Transverse colon (tissue), 4 donors: ENCODE measurements around the gene TLR9. TPM values are rescaled to one million over a fixed set of nuclear protein-coding genes. Genes with fewer than 3 reads are reported as not detected.

Source experiments
- DNase-seq: peaks from one replicate; pipeline ENCODE4 v3.0.0-alpha.2; 2019
- H3K27ac ChIP-seq, 4 donors: fragments of 200-600 bp; sonication (generic); 2 replicates each; pipeline ENCODE4 v1.5.1; 2016 to 2018; ENCODE audit warnings: inconsistent platforms in 4 of 4
- H3K27me3 ChIP-seq: fragments of 200-600 bp; sonication (generic); 2 replicates; pipeline ENCODE4 v1.5.1; 2017; ENCODE audit warnings: inconsistent platforms
- H3K36me3 ChIP-seq, 4 donors: fragments of 200-600 bp; sonication (generic); 2 replicates each; pipeline ENCODE4 v1.5.1; 2017 to 2019; ENCODE audit warnings: inconsistent platforms in 4 of 4
- H3K4me1 ChIP-seq, 4 donors: fragments of 200-600 bp; sonication (generic); 2 replicates each; pipeline ENCODE4 v1.5.1; 2017 to 2020; ENCODE audit warnings: inconsistent platforms in 4 of 4
- H3K4me3 ChIP-seq, 4 donors: fragments of 200-600 bp; sonication (generic); 1 replicate in 1 of 4; 2 replicates in 3 of 4; pipeline versions ENCODE4 v1.5.1 to v1.6.1; 2017 to 2019; ENCODE audit warnings: inconsistent platforms in 4 of 4
- H3K9me3 ChIP-seq, 2 donors: fragments of 200-600 bp; sonication (generic); 2 replicates each; pipeline ENCODE4 v1.5.1; 2017 to 2019; ENCODE audit warnings: inconsistent platforms in 2 of 2
- CTCF ChIP-seq, 5 experiments: fragments of 200-600 bp in 3 of 5; fragments of 450-650 bp in 2 of 5; sonication (generic) in 3 of 5; IDR thresholded peaks; 1 replicate in 2 of 5; 2 replicates in 3 of 5; pipeline ENCODE4 v1.5.1; 2016 to 2017; ENCODE audit warnings: antibody characterized with exemption in 5 of 5, inconsistent platforms in 3 of 5, mild to moderate bottlenecking in 2 of 5, moderate library complexity in 1 of 5
- EP300 ChIP-seq: sonication (generic); formaldehyde crosslinking; IDR thresholded peaks from one replicate; pipeline ENCODE4 v1.6.1; 2017; ENCODE audit warnings: antibody characterized with exemption, low read depth
- POLR2A ChIP-seq: fragments of 450-650 bp; IDR thresholded peaks from one replicate; pipeline ENCODE4 v1.6.1; 2016; ENCODE audit warnings: antibody characterized with exemption, mild to moderate bottlenecking, moderate library complexity
- POLR2AphosphoS5 ChIP-seq, 3 donors: sonication (generic); formaldehyde crosslinking; IDR thresholded peaks; one replicate each; pipeline ENCODE4 v1.6.1; 2016; ENCODE audit warnings: antibody characterized with exemption in 3 of 3
- WGBS, 2 donors: methylation state at CpG; one replicate each; pipeline ENCODE4 v1.1.5; 2018; ENCODE audit warnings: low coverage in 1 of 2; 5-methylcytosine and 5-hydroxymethylcytosine counted together
- in situ Hi-C, 4 donors: fragments of 200-750 bp; cut with MboI; loops; one replicate each; pipeline versions ENCODE4 v1.15.0 to v1.15.1; 2017; ENCODE audit warnings: low sequenced_read_pairs in 3 of 4, low pct_ligation_motif_present in 1 of 4, low pct_unique_long_range_greater_than_20kb in 1 of 4
- intact Hi-C: fragments of 100-400 bp; cut with DNase I; formaldehyde crosslinking; loops from one replicate; pipeline ENCODE4 v1.15.1; 2023; ENCODE audit warnings: low total_unique reads
- total RNA-seq, 4 donors: library from RNA; depleted of rRNA; stranded (reverse); fragments of >200 nt; gene quantifications; one replicate each; pipeline ENCODE4 v1.1.0, GENCODE V29; 2016

The TLR9 gene
- total RNA-seq, 4 donors from 2014 or later = 0.16 TPM; not detected in 3

GRCh38 chr3:52211268-52211891 is 14.1 kb downstream of the TLR9 start:
- intact Hi-C loops = no loop called here

GRCh38 chr3:52210550-52211046 is 14.8 kb downstream of the TLR9 start:
- in situ Hi-C loops (no loop called here), intact Hi-C loops (no loop called here)
- WGBS, 2 donors = 50 to 62% methylated on average over 6 of the region's 6 CpGs
- Histone ChIP-seq H3K27me3 (no peaks in the 10 kb centered on the region), H3K36me3 (peaks cover 0 to 90% (median 44%) of the 10 kb centered on the region in 4 donors), H3K27ac (peak overlapping the region; percentile 7 to 27 (median 20)), H3K4me3 (no peak overlapping the region), H3K4me1 (peaks cover 0 to 10% (median 4%) of the 10 kb centered on the region in 4 donors), H3K9me3 (no peaks in the 10 kb centered on the region)
- DNase-seq = no peak
- TF ChIP-seq CTCF (IDR thresholded peaks at IDR 0.05) = no peak
- no peak for TF ChIP-seq POLR2A
- no peak for TF ChIP-seq EP300
- TF ChIP-seq POLR2AphosphoS5 (IDR thresholded peaks at IDR 0.05) = peak in 2 of 3 donors; percentile 31 to 36

More at GRCh38 chr3:52211268-52211891, 14.1 kb downstream of the TLR9 start:
- Histone ChIP-seq H3K4me1 (peaks cover 4 to 15% (median 10%) of the 10 kb centered on the region in 4 donors), H3K4me3 (no peak overlapping the region), H3K9me3 (no peaks in the 10 kb centered on the region), H3K27ac (peak overlapping the region in 2 of 4 donors; percentile 6 to 47), H3K27me3 (no peaks in the 10 kb centered on the region), H3K36me3 (peaks cover 0 to 82% (median 41%) of the 10 kb centered on the region in 4 donors)
- TF ChIP-seq EP300 = no peak
- no peak for TF ChIP-seq POLR2AphosphoS5 (IDR thresholded peaks at IDR 0.05)
- TF ChIP-seq POLR2A = no peak
- TF ChIP-seq CTCF (IDR thresholded peaks at IDR 0.05) = no peak
- 94% methylated on average over 18 of the region's 18 CpGs; no CpG with 5 or more reads in 1 of the 2 donors for WGBS, 2 donors
- in situ Hi-C loops = no loop called here
- DNase-seq = no peak

GRCh38 chr3:52210037-52210436 is 15.4 kb downstream of the TLR9 start:
- Histone ChIP-seq H3K4me1 (peaks cover 0 to 10% (median 4%) of the 10 kb centered on the region in 4 donors), H3K9me3 (no peaks in the 10 kb centered on the region), H3K27ac (peak overlapping the region; percentile 7 to 27 (median 20)), H3K27me3 (no peaks in the 10 kb centered on the region), H3K36me3 (peaks cover 0 to 96% (median 46%) of the 10 kb centered on the region in 4 donors), H3K4me3 (no peak overlapping the region)
- DNase-seq = no peak
- in situ Hi-C loops = no loop called here
- TF ChIP-seq POLR2A (no peak), EP300 (no peak), POLR2AphosphoS5 (IDR thresholded peaks at IDR 0.05) (no peak), CTCF (IDR thresholded peaks at IDR 0.05) (no peak)
- intact Hi-C loops = no loop called here

GRCh38 chr3:52208556-52208955 is 16.9 kb downstream of the TLR9 start:
- TF ChIP-seq CTCF (IDR thresholded peaks at IDR 0.05) (no peak), POLR2A (no peak), EP300 (no peak), POLR2AphosphoS5 (IDR thresholded peaks at IDR 0.05) (no peak)
- H3K4me3 ChIP-seq = no peak overlapping the region
- intact Hi-C loops = no loop called here
- no peaks in the 10 kb centered on the region for H3K9me3 ChIP-seq
- no peak for DNase-seq
- in situ Hi-C loops = no loop called here
- 86 to 88% methylated on average over 4 of the region's 4 CpGs for WGBS, 2 donors
- no peak overlapping the region for H3K27ac ChIP-seq
- no peaks in the 10 kb centered on the region for H3K27me3 ChIP-seq
- peaks cover 0 to 97% (median 44%) of the 10 kb centered on the region in 4 donors for H3K36me3 ChIP-seq
- H3K4me1 ChIP-seq = peaks cover 0 to 17% (median 5%) of the 10 kb centered on the region in 4 donors
